ENCODE results near the gene TNN. TPM values are rescaled to one million over a fixed set of nuclear protein-coding genes. Genes with fewer than 3 reads are reported as not detected.

Gene TNN
- total RNA-seq, 1 experiment from 2014 or later = 0.11 TPM

- no peak overlapping the region for H2AK5ac ChIP-seq (ENCODE audit: insufficient read length, low read length)
- no peak overlapping the region for H4K8ac ChIP-seq (replicated peaks; ENCODE audit: insufficient read length, low read depth, low read length)
- no peak overlapping the region for H3K9ac ChIP-seq (ENCODE audit: extremely low read depth, insufficient read length, low read length)
- no peak overlapping the region for H2AFZ ChIP-seq (ENCODE audit: low read length)
- no peak for DNase-seq
- Mint-ChIP-seq H3K9me3 (peaks cover 0 to 2% of the 10 kb centered on the region in 2 experiments; a peak in 2 of 5 replicates), H3K4me1 (peaks cover 39 to 43% of the 10 kb centered on the region in 2 experiments), H3K27ac (peak overlapping the region in 2 of 3 experiments; percentile 48 to 100; a peak in 4 of 7 replicates), H3K36me3 (ENCODE audit: insufficient read depth in 1 of 3, low read depth in 3 of 3) (peaks cover 0 to 3% (median 0%) of the 10 kb centered on the region in 3 experiments; a peak in 3 of 7 replicates), H3K4me3 (no peak overlapping the region), H3K27me3 (ENCODE audit: low read depth) (peaks cover 3% of the 10 kb centered on the region)
- H4K91ac ChIP-seq (ENCODE audit: insufficient read length, low read depth, low read length) = no peak overlapping the region
- no peak overlapping the region for H3K4me2 ChIP-seq (ENCODE audit: insufficient read depth, insufficient read length, low read length)
- no peak overlapping the region for H3K14ac ChIP-seq (ENCODE audit: insufficient read depth, low read length)
- no peak overlapping the region for H3K18ac ChIP-seq (ENCODE audit: insufficient read length, low read depth, low read length)
- no peak overlapping the region for H4K5ac ChIP-seq (ENCODE audit: insufficient read length, low read depth, low read length)
- no peaks in the 10 kb centered on the region for H3K79me2 ChIP-seq (ENCODE audit: insufficient read depth, low read length)
- no peak overlapping the region for H2BK20ac ChIP-seq (ENCODE audit: low read depth, low read length, poor library complexity, severe bottlenecking)
- H3K27ac ChIP-seq (ENCODE audit: insufficient read length, low read depth, low read length) = peak overlapping the region; percentile 66
- H3K9me3 ChIP-seq (ENCODE audit: control insufficient read depth, low read depth, low read length) = no peaks in the 10 kb centered on the region
- H2BK5ac ChIP-seq (ENCODE audit: insufficient read length, low read length) = no peak overlapping the region
- H3T11ph ChIP-seq (ENCODE audit: low read length) = no peak overlapping the region
- H3K79me1 ChIP-seq (ENCODE audit: insufficient read depth, low read depth, low read length, poor library complexity, severe bottlenecking) = no peaks in the 10 kb centered on the region
- WGBS (ENCODE audit: extremely low coverage, insufficient read length, low lambda C conversion rate) = no CpG with 5 or more reads among the region's 1 CpG
- H3K27me3 ChIP-seq (ENCODE audit: insufficient read depth, low read length) = 0 out of 2 replicates have a peak, but pooled peaks cover 2% of the 10 kb centered on the region
- no peak overlapping the region for H2BK120ac ChIP-seq (ENCODE audit: low read depth, low read length, poor library complexity, severe bottlenecking)
- H3K56ac ChIP-seq (ENCODE audit: insufficient read length, low read depth, low read length) = no peak overlapping the region
- no peak overlapping the region for H2BK15ac ChIP-seq (ENCODE audit: low read depth, low read length)
- no peak overlapping the region for H3K4ac ChIP-seq (ENCODE audit: low read depth, low read length)
- no peaks in the 10 kb centered on the region for H4K20me1 ChIP-seq (ENCODE audit: control insufficient read depth, insufficient read depth, insufficient read length)
- no peaks in the 10 kb centered on the region for H3K23me2 ChIP-seq (ENCODE audit: insufficient read length, low read depth, low read length, poor library complexity, severe bottlenecking)
- H2BK12ac ChIP-seq (ENCODE audit: insufficient read length, low read depth, low read length) = no peak overlapping the region
- H3K23ac ChIP-seq (ENCODE audit: insufficient read length, low read depth, low read length) = no peak overlapping the region
- no peak for TF ChIP-seq CTCF (conservative IDR thresholded peaks at IDR 0.05)
- peaks cover 16% of the 10 kb centered on the region; the same call in 1 of the 2 replicates for H3K4me1 ChIP-seq (ENCODE audit: insufficient read depth, low read length)
These were observed 63.5 kb downstream of the TNN start for GRCh38 chr1:175131095-175131494.
